22Rv1 (cell line): ENCODE results near the gene BMP5.

Source experiments
- ZFX ChIP-seq: fragments of 450-650 bp; IDR thresholded peaks from 2 replicates; pipeline ENCODE4 v1.6.1; 2017; ENCODE audit warnings: antibody characterized with exemption, borderline replicate concordance
- TF ChIP-seq, protein P1 (sequence below): fragments of 450-650 bp; IDR thresholded peaks from 2 replicates; pipeline ENCODE4 v1.5.1; 2017; ENCODE audit warnings: mild to moderate bottlenecking

DNA sequence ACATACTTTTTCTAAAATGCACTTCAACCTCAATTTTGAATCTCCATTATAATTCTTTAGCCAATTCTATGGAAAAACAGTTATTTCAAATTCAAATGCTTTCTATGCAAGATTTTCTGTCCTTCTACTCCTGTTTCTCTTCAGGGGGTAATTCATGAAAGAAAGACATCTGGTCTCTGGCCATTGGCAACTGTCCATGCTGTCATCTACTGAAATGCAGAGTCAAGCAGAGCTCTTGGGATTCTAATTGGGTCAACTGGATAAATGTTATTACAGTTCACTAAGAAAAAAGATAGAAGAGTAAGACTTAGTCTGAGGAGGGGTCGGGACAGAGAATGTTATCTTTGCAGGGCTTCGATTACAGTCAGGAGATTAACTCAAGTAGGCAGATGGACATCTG is 22.0 kb upstream of the BMP5 start:
- TF ChIP-seq, protein P1, sequence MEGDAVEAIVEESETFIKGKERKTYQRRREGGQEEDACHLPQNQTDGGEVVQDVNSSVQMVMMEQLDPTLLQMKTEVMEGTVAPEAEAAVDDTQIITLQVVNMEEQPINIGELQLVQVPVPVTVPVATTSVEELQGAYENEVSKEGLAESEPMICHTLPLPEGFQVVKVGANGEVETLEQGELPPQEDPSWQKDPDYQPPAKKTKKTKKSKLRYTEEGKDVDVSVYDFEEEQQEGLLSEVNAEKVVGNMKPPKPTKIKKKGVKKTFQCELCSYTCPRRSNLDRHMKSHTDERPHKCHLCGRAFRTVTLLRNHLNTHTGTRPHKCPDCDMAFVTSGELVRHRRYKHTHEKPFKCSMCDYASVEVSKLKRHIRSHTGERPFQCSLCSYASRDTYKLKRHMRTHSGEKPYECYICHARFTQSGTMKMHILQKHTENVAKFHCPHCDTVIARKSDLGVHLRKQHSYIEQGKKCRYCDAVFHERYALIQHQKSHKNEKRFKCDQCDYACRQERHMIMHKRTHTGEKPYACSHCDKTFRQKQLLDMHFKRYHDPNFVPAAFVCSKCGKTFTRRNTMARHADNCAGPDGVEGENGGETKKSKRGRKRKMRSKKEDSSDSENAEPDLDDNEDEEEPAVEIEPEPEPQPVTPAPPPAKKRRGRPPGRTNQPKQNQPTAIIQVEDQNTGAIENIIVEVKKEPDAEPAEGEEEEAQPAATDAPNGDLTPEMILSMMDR = no peak
- no peak for TF ChIP-seq ZFX
